GM18507 (cell line): ENCODE data around the gene PHF21B.
"Not testable (repeated sequence)": the region's sequence is repeated elsewhere in the genome, so short reads cannot be mapped to it uniquely, and the experiment has no call there.

Experiments used
- DNase-seq: peaks from one replicate; pipeline ENCODE4 v3.0.0; 2011; ENCODE audit warnings: low read depth; ENCODE audit not compliant: insufficient read length; ENCODE audit errors: extremely low spot score
- FAIRE-seq: peaks from 2 replicates; lab custom pipeline; 2011; peaks lifted over from hg19 to GRCh38; lab: Jason Lieb, UNC

PHF21B gene

DNA sequence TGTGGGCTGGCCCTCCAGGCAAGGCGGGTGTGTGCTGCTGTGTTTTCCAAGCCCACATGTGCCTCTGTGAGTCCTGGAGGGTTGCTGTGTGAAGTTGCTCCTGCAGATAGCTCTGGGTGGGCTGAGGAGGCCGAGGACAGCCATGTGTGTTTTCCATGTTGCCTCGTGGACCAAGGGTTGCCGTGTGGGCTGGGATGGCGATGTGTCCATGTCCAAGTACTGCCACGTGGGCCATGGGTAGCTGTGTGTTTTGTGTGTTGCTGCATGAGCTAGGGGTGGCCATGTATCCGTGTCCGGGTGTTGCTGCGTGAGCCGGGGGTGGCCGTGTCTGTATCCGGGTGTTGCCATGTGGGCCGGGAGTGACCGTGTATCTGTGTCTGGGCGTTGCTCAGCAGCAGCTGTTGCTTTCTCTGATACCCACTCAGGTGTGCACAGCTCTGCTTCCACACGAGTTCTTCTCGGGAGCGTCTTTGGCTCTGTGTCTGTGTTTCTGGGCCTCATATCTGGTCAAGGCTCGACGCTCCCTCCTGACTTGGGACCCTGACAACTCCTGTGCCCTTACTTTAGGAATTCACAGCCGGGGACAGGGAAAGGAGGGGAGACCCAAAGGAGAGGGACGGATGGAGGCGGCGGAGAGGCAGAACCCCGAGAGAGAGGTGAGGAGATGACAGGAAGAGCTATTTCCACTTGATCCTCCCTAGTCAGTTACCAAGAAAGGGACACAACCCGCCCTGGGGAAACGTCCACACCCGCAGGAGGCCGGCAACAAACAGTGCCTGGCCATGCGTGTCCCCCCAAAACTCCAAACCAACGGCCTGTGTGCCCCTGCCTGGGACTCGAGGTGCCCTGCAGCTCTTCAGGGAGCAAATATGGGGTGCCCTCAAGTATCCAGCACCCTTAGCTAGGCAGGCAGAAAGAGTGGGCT is 83.1 kb downstream of the PHF21B start:
- no peak for FAIRE-seq

DNA sequence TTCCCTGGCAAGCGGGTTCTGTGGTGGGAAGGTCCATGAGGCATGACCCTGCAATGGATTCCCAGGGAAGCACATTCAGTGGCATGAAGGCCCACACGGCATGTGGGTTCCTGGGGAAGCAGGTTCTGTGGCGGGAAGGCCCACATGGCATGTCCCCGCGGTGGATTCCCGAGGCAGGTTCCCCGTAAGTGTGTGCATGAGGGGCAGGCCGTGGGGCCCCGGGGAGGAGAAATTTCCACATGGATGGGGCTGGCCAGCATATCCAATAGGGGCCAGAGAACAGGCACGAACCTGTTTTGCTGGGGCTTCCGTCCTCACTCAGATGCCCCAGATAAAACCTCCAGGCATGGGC is 83.7 kb downstream of the PHF21B start:
- FAIRE-seq: no peak
- DNase-seq: no peak

More for the DNA sequence above, 83.1 kb downstream of the PHF21B start:
- DNase-seq: no peak

DNA sequence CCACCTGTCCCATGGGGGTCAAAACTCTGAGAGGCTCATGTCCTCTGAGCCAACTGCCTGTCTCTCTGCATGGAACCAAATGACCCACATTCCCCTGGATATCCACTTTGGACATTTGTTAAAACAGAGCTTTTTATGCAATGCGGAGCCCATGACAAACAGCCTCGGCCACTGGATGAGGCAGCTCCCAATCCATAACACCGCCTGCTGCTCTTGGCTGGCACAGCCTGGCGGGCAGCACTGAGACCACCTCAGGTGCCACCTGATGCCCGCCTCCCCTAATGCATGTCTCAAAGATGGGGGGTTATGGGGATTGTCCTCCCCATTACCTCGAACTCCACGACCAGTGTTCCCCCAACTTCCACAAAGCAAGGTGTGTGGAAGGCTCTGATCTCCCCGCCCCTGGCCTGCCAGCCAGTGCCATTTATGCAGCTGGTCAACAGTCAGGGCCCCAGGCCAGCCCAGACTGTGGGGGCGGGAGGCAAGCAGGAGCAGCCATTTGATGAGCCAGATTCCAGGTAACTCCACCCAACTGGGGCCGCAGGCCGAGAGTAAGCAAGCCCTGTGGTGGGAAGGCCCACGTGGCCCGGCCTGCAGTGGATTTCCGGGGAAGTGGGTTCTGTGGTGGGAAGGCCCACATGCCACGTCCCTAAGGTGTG is 84.2 kb downstream of the PHF21B start:
- FAIRE-seq (no peak), DNase-seq (no peak)

GRCh38 chr22:44924710-44925109 is 85.1 kb downstream of the PHF21B start:
- DNase-seq: no peak
- FAIRE-seq: no peak

GRCh38 chr22:44924098-44924497 is 85.7 kb downstream of the PHF21B start:
- no peak for FAIRE-seq
- DNase-seq: no peak

GRCh38 chr22:44921766-44922165 is 88.0 kb downstream of the PHF21B start:
- DNase-seq, FAIRE-seq: not testable (repeated sequence)

- DNase-seq (no peak), FAIRE-seq (no peak)
Observed at GRCh38 chr22:44920183-44920582, 89.6 kb downstream of the PHF21B start.

DNA sequence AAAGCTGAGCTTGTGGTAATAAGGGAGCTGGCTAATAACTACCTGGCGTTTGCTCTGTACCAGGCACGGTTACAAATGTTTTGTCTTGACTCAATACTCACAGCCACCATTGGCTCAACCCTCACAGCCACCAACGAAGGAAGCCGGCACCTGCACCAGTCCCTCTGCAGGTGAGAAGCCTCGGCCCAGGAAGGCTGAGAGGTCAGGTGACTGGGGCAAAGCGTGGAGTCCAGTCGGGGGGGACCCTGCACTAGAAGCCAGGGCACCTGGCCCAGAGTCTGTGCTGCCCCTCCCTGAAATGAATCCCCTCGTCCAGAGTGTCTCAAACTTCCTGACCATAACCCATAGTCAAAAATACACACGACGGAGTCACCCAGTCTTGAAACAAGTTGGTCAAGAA is 90.1 kb downstream of the PHF21B start:
- no peak for FAIRE-seq
- DNase-seq: no peak

- DNase-seq (no peak), FAIRE-seq (no peak)
Observed at GRCh38 chr22:44918925-44919392, 90.8 kb downstream of the PHF21B start.

DNA sequence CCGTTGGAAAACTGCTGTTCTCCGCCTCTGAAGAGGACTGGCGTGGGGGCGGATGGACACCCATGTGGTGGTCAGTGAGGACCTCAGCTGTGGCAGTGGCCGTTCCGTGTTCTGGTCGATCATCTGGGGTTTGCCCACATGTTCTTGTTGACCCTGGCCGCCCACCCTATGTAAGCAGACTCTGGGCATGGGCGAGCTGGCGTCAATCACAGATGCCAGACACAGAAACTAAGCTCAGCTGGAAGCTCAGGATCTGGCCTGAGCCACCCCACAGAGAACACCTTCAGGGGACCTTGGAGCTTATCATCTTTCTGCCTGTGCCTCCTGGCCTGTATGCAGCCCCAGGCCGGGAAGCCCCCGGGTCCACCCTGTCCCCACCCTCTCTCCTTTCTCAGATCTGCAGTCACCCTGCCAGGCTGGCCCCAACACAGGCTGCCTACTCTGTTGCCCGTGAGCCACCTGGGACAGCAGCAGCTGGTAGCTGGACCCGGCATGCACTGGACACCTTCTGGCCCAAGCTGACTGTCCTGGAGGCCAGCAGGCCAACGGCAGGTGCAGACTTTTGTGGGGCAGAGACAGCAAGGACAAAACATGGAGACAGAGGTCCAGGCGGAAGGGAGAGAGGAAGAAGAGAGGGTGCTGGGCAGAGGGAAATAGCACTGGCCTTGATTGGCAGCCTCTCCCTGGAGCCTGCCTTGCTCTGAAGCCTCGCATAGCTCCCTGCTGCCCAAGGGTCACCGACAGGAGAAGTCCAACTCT is 91.5 kb downstream of the PHF21B start:
- no peak for FAIRE-seq
- DNase-seq: no peak

DNA sequence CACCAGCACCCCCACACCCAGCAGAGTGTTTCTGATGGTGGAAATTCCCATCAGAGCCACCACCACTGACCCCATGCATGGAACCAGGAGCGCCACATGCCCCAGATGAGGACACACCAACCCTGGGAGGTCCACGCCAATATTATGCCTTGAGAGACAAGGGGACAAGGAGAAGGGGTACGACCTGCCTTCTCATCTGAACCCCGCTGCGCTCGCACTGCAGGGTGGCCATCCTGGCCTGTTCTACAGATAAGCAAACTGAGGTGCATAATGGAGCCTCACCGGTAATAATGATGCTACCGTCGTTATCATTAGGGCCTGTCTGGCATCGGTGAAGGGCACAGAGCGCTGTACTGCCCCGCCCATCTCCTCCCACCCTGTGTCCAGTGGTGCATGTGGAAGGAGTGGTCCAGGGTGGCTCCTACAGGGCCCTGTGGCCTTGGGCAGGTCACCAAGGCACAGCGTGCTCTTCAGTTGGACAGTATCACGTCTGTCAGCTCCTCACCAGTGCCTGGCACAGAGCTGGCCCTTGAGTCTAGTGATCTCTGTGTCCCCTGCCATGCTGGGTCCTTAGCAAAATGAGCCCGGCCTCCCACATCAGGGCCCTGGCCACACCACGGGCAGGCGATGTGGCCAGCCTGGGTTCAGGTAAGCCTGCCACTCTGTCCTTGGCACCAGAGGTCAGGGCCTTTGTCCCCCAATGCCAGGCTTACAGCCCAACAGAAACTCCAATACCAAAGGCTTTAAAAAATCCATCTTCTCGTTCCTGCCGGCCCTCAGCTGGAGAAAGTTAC is 92.2 kb downstream of the PHF21B start:
- DNase-seq: no peak
- FAIRE-seq: no peak

- FAIRE-seq: no peak
Observed at GRCh38 chr22:44916281-44917231, 93.2 kb downstream of the PHF21B start.

DNA sequence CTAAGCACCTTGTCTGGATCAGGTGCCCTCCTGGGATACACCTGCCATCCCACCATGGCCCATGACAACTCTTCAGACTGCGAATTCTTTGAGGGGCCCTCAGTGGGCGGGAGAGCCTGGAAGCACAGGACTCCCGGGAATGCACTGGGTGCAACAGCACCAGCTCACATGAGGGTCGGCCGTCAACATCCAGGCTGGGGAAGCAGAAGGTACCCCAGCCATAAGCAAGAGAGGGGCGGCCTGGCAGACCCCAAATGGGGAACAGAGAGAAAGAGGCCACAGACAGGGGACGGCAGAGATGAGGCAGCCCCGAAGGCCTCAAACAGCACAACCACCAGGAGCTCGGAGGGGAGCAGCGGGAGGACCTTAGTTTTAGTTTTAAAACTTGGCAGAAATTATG is 94.4 kb downstream of the PHF21B start:
- DNase-seq (no peak), FAIRE-seq (no peak)

More at GRCh38 chr22:44916281-44917231, 93.2 kb downstream of the PHF21B start:
- no peak for DNase-seq

GRCh38 chr22:44914026-44914721 is 95.6 kb downstream of the PHF21B start:
- FAIRE-seq (no peak), DNase-seq (no peak)

DNA sequence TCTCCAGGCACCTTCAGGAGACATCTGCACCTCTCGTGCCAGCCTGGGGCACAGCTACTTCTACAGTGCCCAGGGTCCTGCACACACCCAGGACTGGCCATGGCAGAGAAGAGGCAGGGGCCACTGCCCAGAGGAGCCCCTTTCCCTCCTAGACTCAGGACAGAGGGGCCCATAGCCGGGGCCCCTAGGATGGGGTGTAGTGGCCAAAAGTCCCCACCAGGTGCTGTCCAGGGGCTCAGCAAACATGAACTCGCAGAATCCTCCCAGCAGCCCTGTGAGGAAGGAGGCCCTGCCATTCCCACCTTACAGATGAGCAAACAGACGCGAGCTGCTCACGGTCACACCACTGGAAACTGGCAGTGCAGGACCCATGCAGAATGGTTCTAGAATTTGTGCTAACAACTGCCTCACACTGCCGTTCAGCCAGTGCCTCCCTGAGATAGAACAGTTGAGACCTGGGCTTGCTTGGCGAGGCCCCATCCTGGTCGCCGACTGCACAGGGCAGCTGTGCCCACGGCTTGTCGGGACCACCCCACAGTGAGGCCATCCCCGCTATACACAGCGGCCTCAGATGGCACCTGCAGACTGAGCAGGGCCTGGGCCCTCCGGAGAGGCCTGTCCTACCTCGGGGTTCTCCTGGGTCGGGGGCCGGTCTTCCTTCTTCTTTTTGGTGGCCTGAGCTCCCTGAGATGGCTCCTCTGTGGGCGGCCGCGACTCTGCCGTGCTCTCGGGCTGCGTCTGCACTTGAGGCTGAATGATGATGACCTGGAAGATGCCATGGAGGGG is 96.4 kb downstream of the PHF21B start:
- no peak for FAIRE-seq
- no peak for DNase-seq

DNA sequence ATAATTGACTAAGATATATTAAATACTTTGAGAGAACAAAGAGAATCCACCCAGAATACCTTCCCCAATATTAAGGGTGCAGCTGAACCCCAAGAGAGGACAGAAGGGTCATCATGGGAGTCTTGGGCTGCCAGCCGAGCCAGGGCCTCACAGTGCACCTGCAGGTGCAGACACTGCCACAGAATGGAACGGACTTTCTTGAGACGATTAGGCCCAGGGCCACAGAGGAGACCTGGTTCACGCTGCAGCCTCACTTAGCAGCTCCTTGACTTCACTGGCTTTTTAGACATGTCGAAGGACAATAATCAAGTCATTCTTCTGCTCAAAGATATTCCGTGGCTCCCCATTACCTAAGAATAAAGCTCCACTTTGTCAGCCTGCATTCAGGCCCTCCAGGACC is 100.6 kb downstream of the PHF21B start:
- DNase-seq: no peak

More for the DNA sequence above, 100.6 kb downstream of the PHF21B start:
- no peak for FAIRE-seq
